HG03442 (cell line): ENCODE results near the gene JAK3.

Source experiments
- ATAC-seq: cut with Tn5 transposase; IDR thresholded peaks from one replicate; pipeline ENCODE4 v1.9.1; 2021; ENCODE audit warnings: mild to moderate bottlenecking, moderate library complexity; ENCODE audit not compliant: unreplicated experiment

The JAK3 gene

GRCh38 chr19:17866312-17866963 lies 18.7 kb upstream of the JAK3 start:
- no peak for ATAC-seq

DNA sequence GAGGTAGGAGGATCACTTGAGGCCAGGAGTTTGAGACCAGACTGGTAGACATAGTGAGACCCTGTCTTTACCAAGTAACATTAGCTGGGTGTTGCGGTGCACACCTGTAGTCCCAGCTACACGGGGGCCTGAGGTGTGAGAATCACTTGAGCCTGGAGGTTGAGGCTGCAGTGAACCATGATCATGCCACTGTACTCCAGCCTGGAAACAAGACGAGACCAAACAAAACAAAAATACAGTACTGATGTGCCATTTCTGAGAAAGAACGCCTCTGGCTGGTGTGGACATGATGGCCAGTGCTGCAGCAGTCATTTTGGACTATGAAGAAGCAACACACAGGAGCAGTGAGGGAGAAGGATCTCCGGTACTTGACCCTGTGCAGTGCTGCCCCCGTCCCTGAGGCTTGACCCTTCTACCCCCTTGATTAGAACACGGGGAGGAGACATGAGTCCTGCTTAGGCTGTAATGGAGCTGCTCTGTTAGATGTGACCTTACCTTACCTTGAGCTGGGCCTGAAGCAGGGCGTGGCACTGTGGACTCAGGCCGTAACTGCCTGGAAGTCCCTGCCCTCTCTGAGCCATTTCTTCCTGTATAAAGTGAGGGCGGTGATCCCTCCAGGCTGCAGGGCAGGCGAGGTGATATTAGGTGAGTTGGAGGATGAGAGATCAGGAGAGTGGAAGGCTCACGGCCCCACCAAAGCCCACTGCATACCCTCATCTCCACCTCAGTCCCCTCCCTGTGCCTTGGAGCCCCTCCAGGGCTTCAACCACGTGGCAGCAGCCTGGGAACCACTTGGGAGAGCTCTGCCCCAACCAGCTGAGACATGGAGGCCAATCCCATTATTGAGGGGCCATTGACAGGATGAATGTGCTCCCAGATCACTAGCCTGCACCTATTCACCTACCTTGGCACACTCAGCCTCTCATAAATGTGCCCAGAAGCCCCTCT lies 17.9 kb upstream of the JAK3 start:
- ATAC-seq, result no peak

DNA sequence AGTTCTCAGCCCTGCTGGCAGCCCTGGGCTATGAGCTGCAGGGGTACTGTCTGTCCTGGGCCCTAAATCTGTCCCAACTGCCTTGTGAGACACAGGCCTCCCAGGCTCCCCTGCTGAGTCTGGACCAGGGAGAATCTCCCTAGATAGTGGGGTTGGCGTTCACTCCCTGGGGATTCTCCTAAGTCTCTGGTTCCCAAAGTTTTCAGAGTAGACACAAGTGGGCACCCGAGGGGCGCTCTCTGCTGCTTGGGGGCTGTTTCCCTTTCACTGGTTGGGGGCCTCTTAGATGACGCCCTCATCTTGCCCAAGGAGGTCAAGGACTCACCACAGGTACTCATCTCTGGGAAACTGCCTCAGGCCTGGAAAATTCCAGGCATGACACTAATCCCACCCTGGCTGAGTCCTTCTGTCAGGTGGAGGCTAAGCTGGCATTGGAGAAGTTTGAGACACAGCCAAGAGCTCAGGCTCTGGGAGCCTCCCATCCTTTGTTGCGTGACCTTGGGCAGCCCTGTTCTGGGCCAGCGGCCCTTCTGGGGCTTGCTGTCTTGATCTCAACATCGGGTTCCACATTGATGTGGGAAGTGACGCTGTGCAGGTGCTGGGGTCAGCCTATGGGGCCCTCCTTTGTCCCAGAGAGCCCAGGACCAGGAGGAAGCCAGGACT lies 15.9 kb upstream of the JAK3 start:
- no peak for ATAC-seq

- no peak for ATAC-seq
Observed at GRCh38 chr19:17862711-17863519, 15.1 kb upstream of the JAK3 start.

DNA sequence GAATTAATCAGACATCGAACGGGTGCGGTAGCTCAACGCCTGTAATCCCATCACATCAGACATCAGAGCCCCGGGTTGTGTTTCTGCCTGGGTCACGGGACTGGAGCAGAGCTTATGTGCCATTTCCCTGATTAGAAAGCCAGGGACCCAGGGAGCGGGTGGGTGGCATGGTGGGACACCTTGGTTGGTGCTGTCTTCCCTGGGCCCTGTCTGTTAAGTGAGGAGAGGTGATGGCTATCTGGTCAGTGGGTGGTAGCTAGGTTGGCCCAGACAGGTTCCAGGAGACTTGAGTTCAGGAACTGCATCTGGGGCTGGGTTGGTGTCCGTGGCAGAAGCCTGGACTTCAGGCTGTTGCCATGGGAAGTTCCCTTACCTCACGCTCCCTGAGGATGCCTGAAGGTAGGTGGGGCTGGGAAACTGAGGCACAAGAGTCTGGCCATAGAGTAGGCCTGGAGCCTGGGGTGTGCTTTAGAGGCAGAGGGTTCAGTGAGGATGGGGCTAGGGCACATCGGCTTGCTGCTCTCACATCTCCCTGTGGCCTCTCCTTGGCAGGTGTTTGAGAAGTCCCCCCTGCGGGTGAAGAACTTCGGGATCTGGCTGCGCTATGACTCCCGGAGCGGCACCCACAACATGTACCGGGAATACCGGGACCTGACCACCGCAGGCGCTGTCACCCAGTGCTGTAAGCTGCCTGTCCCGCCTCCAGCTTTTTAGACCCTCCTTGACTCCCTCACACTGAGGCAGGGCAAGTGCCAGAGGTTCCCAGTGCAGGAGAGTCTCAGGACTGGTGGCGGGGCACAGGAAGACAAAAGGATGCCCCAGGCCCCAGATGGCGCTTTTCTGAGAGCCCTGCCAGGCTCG lies 14.0 kb upstream of the JAK3 start:
- no peak for ATAC-seq

DNA sequence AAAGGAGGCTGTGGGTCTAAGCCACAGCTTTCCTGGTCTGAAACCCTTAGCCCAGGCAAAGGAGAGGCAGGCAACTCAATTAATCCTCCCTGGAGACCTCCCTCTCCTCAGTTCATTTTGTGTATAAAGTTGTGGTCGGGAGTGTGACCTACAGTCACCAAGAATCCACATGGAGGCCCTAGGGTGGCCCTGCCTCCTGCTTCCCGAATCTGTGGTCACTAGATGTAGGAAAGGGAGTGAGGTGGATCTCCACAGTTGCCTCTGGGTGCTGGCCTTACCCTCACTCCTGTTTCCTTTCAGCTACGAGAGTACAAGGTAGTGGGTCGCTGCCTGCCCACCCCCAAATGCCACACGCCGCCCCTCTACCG lies 13.2 kb upstream of the JAK3 start:
- ATAC-seq, result no peak

- no peak for ATAC-seq
Observed at GRCh38 chr19:17860331-17860992, 12.7 kb upstream of the JAK3 start.

DNA sequence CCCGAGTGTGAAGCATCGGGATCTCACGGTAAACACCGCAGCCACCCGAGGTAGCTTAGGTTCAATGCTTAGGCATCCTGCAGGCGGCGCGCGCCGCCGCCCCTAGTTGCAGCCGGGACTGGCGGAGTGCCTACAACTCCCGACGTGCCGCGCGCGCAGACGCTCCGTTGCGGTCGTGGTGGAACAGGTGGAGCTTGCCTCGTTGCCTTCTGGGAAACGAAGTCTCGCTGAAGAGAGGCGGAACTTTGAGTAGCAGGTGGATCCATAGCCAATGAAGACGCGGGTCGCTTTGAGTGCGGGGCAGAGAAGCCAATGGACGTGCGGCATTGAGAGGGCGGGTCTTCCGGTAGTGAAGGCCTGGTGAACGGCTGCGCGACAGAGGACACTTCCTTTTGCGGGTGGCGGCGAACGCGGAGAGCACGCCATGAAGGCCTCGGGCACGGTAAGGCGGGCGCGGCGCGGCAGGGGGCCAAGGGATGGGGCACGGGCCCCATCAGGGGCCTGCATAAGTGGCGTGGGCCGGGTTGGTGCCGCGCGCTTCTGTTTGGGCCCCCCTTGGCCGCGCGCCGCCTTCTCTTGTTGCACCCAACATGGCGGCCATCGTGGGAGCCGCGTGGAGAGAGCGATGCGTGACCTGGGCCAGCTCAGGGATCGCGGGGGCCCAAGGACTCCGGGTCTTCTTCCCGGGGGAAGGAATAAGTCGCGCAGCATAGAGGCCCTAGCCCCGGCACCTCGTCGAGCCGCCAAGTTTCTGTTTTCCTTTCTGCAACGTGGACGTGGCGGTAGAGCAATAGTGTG lies 11.9 kb upstream of the JAK3 start, which contains the start of gene RPL18A:
Gene RPL18A (plus strand): TSS at position 378 of the 798 bp plus-strand sequence. CDS start 47 bp downstream, at position 425.
- peak; percentile 92 for ATAC-seq

GRCh38 chr19:17855280-17856152 lies 7.7 kb upstream of the JAK3 start:
- ATAC-seq, result no peak

- no peak for ATAC-seq
Observed at GRCh38 chr19:17854061-17854460, 6.3 kb upstream of the JAK3 start.

DNA sequence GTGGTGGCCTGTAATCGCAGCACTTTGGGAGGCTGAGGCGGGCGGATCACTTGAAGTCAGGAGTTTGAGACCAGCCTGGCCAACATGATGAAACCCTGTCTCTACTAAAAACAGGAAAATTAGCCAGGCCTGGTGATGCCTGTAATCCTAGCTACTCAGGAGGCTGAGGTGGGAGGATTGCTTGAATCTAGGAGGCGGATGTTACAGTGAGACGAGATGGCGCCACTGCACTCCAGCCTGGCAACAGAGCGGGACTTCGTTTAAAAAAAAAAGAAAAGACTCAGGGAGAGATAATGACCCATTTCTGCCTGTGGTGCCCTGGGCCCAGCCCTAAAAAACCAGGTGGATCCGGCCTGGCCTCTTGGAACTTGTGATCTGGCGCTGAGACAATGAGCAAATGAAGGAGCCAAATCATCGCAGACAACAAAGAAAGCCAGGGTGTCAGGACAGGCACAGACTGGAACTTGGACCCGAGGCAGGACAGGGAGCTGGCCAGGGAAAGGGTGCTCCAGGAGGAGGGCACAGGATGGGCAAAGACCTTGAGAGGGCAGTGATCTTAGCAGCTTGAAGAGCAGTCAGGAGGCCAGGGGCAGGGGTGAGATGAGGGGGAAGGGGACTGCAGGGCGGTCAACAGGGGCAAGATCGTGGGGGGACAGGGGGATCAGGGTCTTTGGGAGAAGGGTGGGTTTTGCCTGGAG lies 962 bp upstream of the JAK3 start:
- no peak for ATAC-seq

- no peak for ATAC-seq
Observed at GRCh38 chr19:17846146-17846545, 1.6 kb downstream of the JAK3 start.

GRCh38 chr19:17843908-17844490 lies 3.8 kb downstream of the JAK3 start:
- no peak for ATAC-seq

DNA sequence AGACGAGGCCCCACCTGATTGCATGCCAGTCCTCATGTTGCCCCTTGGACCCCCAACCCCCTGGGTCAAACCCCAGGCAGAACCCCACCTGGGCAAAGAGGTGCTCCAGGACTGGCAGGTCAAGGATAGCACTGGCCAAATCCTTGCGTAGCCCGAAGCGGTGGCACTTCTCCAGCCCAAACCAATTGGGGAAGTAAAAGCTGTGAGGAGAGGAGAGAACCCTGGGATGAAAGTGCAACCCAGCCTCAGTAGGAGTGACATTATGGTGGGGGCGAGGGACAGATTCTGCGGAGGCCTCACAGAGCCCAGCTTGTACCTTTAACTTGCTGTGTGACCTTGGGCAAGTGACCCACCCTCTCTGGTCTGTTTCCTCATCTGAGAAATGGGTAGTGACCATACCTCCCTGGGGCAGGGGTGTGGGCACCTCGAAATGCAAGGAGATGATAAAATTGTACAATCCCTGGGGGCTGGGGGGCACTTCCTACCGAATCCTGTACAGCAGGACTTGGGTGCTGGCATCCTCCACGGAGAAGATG lies 4.4 kb downstream of the JAK3 start:
- no peak for ATAC-seq

DNA sequence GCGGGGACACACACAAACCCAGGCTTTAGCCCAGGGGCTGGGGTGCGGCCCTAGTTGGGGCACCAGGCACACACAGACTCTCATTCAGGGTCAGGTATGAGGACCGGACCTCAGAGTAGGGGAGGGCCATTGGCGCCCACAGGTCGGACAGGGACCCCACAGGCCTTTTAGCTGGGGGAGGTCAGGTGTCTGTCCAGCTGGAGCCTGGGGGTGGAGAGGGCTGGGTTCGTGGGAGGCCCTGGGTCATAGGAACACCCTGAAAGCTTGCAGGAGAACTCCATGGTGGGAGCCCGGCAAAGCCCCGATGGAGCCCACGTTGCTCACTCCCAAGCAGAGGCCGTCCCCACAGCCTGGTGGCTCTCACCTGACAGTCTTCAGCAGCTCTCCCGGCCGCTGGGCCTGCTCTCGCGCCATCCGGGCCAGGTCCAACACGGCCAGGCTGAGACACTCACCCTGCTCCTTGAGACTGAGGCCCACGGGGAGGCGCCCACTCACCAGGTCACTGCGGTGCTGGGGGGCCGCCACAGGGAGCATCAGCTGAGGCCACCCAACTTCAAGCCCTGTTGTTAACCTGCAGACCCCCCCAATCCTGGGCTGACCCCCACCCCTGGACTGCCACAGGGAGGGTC lies 5.0 kb downstream of the JAK3 start:
- no peak for ATAC-seq
